GM18517 (cell line): Measurements from ENCODE around the gene FRK.
A peak's percentile ranks its signal among the peaks of the same experiment; 100 is the strongest.
"Not testable (repeated sequence)": the region's sequence is repeated elsewhere in the genome, so short reads cannot be mapped to it uniquely, and the experiment has no call there.

Experiments
- ATAC-seq: cut with Tn5 transposase; IDR thresholded peaks from one replicate; pipeline ENCODE4 v1.9.1; 2021; ENCODE audit warnings: mild to moderate bottlenecking, moderate library complexity; ENCODE audit not compliant: unreplicated experiment

Gene FRK

DNA sequence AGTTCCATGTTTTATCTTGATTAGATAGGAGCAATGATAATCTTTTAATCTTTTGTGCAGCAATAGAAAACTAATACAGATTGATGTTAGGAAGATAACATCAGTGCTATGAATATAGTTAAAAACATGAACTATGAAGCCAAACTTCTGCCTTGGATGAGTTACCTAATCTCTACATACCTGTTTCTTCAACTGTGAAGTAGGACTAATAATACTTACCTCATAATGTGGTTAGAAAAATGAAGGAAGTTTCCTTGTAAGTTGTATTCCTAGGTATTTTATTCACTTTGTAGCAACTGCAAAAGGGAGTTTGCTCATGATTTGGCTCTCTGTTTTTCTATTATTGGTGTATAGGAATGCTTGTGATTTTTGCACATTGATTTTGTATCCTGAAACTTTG, 111.9 kb downstream of the FRK start:
- ATAC-seq = no peak

DNA sequence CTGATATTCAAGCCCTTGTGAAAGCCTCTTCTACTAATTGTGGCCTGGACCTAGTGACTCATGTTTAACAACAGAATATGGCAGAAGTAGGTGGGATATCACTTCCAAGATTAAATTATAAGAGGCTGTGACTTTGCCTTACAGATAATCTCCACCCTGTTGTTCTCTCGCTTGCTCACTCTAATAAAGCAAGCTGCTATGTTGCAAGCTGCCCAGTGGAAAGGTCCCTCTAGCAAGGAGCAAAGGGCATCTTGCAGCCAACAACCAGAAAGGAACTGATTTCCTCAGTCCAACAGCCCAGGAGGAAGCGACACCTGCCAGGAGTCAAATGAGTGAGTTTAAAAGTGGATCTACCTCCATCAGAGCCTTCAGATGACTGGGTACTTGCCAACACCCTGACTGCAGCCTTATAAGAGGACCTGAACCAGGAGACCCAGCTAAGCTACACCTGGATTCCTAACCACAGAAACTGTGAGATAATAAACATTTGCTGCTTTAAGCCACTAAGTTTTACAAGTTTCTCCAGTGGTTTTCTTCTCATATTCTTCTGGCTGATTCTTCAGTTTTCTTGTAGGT, 112.6 kb downstream of the FRK start:
- ATAC-seq = no peak

DNA sequence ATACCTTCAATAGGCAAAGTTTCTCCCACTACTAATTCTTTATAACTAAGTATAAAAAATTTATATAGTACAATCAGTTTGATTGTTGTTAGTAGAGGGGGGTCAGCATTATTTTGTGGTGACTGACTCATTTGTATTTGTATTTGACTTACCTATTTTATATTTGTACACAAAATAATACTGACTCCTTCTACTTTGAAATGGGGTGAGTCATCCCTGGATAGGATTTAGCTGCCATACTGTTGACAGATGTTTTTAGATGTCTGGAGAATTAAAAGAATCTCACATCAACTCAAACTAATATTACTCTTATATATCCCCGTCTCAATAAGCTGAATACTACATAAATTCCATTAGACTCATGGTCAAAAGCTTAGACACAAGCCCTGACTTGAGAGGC, 114.9 kb downstream of the FRK start:
- no peak for ATAC-seq

DNA sequence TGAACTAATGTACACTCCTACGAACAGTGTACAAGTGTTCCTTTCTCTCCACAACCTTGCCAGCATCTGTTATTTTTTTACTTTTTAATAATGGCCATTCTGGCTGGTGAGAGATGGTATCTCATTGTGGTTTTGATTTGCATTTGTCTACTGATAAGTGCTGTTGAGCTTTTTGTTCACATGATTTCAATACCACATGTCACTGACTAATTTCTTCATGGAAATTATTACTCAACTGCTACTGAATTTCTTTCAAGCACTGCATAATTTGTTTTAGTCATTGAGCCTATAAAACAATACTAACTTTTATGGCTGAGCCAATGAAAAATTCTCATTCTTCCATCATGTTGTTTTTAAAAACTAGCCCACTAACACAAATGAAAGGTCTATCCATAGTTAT, 115.4 kb downstream of the FRK start:
- no peak for ATAC-seq

DNA sequence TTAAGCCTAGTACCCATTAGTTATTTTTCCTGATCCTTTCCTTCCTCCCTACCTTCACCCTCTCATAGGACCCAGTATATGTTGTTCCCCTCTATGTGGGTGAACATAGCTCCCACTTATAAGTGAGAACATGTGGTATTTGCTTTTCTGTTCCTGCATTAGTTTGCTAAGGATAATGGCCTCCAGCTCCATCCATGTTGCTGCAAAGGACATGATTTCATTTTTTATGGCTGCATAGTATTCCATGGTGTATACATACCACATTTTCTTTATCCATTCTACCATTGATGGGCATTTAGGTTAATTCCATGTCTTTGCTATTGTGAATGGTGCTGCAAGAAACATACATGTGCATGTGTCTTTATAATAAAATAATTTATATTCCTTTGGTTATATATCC, 115.9 kb downstream of the FRK start:
- not testable (repeated sequence) for ATAC-seq

DNA sequence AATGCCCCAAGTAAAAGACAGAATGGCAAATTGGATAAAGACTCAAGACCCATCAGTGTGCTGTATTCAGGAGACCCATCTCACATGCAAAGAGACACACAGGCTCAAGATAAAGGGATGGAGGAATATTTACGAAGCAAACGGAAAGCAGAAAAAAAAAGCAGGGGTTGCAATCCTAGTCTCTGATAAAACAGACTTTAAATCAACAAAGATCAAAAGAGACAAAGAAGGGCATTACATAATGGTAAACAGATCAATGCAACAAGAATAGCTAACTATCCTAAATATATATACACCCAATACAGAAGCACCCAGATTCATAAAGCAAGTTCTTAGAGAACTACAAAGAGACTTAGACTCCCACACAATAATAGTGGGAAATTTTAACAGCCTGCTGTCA, 123.2 kb downstream of the FRK start:
- not testable (repeated sequence) for ATAC-seq

DNA sequence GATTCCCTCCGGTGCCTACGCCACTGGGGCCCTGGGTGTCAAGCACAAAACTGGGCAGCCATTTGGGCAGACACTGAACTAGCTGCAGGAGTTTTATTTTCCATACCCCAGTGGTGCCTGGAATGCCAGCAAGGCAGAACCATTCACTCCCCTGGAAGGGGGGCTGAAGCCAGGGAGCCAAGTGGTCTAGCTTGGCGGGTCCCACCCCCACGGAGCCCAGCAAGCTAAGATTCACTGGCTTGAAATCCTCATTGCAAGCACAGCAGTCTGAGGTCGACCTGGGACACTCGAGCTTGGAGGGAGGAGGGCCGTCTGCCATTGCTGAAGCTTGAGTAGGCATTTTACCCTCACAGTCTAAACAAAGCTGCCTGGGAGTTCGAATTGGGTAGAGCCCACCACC, 125.3 kb downstream of the FRK start:
- ATAC-seq = no peak

DNA sequence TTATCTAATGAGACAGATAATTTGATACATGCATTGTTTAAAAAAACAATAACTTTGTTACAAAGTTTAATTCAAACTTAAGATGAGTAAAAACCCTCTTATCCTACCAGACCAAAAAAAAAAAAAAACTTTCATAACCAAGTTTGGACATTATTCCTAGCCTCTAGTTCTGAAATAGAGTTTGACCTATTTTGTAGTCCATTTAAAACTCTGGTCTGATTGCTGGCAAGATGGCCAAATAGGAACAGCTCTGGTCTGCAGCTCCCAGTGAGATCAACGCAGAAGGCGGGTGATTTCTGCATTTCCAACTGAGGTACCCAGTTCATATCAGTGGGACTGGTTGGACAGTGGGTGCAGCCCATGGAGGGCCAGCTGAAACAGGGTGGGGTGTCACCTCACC, 125.9 kb downstream of the FRK start:
- no peak for ATAC-seq

DNA sequence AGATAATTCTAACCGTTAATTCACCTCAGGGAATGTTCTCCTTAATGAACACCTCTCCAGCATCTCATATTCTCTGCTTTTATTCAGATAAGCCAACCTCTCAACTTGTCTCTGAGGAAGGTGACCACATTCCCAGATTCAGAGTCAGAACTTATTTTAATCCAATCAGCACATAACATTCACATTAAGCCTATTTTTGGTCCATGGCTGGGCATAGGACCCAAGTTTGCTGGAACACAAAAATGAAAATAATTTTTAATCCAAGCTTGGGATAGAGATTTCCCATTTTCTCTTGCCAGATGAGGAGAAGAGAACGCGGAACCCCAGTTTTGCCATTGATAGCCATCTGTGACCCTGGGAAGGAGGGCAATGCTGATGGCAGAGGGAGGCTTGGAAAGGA, 126.5 kb downstream of the FRK start:
- no peak for ATAC-seq

DNA sequence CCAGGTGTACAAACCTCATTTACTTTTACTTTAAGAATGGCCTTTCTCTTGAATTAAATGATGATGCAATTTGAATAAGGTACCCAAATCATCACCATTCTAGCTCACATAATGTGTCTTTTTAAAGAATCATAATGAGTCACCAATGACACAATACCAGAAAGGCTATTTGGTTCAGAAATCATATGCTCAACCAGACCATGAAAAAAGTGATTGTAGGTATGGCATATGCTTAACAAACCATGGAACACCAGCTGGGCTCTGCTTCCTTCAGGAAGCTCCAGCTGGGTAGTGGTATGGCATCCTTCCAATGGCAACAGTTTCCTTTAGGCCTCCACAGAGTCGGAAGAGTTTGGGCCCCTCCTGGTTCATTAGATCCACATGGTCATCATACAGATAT, 128.2 kb downstream of the FRK start:
- ATAC-seq = peak; percentile 69

DNA sequence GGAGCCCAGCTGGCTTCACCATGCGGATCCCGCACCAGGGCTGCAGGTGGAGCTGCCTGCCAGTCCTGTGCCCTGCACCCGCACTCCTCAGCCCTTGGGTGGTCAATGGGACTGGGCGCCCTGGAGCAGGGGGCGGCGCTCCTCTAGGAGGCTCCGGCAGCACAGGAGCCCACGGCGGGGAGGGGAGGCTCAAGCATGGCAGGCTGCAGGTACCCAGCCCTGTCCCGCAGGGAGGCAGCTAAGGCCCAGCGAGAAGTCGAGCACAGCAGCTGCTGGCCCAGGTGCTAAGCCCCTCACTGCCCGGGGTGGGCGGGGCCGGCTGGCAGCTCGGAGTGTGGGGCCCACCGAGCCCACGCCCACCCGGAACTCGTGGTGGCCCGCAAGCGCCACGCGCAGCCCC, 132.7 kb downstream of the FRK start:
- not testable (repeated sequence) for ATAC-seq

DNA sequence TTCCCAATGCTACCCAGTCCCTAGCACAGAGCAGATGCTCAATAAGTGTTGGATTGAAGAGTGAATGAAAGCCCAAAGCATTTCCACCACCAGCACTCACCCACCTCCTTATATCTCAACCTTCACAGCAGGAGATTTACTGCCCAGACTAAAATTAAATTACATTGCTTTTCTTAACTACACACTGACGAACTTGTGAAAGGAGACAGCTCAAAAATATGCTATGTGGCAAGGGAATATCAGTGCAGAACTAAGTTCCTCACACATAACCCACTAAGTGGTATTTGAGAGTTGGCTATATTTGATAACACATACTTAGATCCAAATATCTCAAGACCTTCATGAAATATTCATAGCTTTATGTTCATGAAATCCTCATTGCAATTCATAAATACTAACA, 137.7 kb downstream of the FRK start:
- no peak for ATAC-seq

DNA sequence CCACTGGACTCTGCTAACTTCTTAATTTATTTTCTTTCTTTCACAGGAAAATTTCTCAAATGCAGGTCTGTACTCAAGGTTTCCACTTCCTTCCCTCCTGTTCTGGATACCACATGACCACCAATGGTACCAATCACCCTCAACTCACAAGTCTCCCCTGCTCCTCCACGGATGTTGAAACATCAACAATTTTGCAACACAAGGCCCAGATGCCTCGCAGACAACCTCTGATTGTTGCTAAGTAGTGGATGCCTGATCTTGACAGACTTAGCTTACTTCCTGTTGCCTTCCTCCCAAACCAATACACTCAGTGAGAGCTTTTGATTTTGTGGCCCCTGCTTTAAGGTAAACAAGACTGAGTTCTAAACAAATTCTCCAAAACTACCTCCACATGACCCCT, 146.6 kb downstream of the FRK start:
- ATAC-seq = no peak

DNA sequence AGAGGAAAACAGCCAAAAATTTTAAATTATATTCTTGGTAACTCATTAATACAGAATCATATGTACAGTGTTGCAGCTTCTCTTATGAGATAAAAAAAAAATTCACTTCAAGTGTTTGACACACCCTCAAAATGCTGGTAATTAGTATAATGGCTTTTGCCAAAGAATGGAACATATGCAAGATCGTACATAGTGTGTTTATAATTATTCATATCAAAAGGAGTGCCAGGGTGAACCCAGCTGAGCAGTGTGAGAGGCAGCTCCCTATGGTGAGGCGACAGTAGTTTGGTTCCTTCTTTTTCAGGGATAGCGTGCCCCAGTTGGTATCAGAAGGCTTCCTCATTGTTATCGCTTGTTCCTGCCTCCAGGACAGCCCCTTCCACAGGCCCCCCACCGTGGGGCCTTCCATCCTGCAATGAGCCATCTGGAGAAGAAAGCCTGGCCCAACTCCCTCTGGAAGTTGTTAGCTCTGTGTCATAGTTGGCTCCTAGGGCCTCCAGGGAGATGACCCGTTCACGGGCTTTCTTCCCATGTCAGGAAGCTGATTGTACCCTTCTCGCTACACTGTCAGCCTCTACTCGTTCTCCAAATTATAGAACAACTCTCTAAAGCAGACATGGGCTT, 150.7 kb downstream of the FRK start:
- no peak for ATAC-seq

DNA sequence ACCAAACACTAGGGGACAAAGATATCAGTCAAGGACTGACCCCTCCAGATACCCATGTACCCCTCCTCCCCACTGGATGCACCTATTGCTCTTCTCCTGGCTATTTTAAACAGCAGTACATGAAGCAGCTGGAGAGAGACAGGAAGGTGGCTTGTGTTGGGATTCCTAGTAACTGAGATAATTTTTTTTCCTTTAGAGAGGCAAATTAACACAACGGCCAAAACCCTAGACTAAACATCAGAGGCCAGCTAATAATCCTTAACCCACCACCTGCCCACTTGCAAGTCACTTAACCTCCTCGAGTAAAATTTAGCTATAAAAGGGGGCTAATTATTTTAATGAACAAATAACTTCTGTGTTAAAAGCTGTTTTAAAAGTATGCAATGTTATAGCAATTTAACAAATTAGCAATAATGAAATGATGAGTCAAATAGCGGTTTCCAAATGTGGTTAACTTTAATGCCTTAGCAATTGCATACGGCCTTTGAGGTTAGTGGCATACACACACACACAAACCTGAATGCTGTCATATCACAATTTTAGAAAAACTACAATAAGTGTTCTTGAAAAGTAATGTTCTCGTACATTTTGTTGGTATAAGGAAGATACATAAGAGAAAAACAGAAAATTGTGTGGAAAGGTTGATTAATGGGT, 151.7 kb downstream of the FRK start:
- no peak for ATAC-seq

DNA sequence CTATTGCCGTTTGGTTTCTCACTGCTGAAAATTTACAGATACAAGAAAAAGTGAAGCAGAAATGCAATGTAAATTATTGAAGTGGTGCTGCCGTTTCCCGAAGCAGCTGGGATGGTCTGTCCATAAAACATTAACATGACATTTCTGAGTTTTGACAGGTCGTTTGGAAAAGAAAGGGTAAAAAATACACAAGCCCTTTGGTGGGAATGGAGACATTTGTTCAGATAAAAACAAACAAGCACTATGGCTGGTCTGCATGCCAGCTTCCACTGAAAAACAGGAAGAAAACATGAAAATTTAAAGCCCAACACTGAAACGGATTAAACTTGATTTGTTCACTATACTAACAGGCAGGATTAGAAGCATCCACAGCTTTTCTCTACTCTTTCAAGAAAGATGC, 155.2 kb downstream of the FRK start:
- no peak for ATAC-seq

DNA sequence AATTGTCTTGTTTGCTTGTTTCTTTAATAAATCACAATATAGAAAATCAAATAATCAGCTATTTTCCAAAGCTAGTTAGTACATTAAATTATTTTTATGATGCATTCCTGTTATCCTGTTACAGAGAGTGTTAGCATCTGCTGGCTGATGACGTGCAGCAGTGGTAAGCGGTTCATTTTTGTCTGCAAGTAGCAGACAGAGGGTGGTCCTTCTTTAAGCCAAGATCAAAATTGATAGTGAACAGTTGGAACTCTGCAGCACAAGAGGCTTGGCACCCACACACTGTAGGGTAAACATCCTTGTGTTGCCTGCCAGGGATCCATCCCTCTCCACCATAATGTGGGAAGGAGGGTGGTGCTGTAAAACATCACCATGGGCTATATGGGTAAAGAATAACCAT, 158.3 kb downstream of the FRK start:
- ATAC-seq = no peak

DNA sequence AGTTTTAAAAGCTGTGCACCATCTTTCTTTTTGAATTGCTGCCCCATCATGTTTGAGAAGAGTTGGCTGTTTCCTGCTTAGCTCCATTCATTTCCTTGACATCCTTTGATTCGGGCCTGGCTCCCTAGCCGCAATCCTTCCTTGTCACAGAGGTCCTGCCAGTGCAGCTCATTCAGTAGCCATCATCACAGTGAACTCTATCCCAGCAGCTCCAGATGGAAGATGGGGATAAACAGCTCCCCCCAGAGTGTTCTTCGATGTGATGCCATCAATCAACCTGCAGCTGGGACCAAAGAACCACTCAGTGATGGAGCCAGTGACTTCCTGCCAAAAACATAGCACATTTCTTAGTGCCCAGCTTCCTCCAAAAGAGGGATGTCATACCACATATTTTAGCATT, 158.8 kb downstream of the FRK start:
- ATAC-seq = no peak

DNA sequence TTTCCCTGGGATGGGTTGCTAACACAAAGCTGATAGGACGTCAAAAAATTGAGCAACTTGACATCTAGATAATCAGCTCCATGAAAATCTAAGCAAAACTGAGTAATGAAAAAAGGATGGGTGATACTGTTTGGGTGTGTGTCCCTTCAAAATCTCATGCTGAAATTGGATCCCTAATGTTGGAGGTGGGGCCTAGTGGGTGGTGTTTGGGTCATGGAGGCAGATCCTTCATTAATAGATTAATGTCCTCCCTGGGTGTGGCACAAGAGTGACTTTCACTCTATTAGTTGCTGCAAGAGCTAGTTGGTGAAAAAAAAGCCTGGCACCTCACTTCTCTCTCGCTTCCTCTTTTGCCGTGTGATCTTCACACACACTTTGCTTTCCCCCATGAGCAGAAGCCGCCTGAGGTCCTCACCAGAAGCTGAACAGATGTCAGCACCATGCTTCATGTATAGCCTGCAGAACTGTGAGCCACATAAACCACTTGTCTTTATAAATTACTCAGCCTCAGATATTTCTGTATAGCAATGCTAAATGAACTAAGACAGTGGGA, 160.9 kb downstream of the FRK start:
- ATAC-seq = peak; percentile 77

DNA sequence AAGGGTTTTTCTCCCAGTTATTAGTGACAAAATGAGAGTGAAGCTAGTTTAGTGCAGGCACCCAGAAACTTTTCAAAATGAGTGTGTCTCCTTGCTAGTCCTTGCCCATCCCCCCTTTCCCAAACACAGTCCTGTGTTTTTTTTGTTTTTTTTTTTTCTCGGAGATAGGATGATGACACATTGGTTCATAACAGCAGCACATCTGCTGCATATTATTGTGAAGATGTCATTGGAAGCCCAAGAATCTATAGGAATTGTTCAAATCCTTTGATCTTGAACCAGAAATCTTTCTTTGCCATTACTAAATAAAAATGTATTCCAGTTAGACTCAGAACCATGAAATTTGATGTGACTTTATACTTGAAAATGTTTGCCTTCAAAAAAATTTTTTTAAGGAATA, 162.4 kb downstream of the FRK start:
- ATAC-seq = no peak

DNA sequence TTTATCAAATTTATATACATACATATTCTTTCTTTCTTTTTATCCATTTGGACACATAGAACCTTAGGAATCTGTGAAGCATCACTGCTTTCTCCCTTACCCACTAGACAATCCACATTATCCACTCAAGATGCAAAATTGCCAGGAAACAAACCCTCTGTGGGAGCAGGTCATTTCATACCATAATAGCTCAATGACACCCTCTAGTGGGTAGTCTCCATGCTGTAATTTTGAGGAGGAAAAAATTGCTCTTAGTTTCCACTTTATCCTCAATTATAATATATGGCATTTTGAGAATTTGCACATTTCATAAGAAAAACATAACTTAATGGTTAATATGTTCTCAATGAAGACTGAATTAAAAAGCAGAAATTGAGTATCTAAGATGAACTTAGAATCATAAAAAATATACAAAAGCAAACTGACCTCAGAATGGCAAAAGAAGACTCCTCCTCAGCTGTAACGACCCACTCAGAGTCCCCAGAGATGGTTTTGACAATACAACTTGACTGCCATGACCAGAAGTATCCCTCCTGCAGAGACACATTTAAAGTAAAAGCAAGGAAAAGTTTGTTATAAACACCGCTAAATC, 164.1 kb downstream of the FRK start:
- ATAC-seq = peak; percentile 47

DNA sequence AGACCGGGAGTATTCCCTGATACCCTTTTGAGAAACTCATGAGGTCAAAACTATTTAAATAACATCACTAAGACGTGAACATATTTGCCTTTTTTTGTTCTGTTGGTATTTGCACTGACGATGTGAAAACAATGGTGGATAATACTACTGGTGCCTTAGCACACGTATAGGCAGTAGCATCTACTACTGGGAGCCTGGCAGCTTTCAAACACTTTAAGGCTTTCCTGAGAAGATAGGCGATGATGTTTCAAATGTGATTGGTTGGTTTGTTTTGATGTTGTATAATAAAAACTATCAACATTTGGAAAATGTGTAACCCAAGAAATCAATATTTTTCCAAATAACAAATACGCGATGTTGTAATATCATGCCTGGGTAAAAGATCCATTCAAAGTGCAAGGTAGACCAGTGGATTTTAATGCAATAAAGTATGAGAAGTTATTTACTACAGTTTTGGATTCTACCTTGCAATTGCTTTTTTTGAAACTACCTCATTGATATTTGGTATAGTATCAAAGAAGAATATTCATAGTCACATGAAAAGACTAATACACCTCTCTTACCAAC, 166.2 kb downstream of the FRK start:
- no peak for ATAC-seq
